LNCaP clone FGC (cell line): ENCODE data around the gene ARSA.
A peak's percentile ranks its signal among the peaks of the same experiment; 100 is the strongest.

Experiments used
- DNase-seq: peaks from one replicate; pipeline ENCODE4 v3.0.0-alpha.2; 2011; ENCODE audit warnings: low read depth
- H3K4me3 ChIP-seq: 2 replicates; pipeline ENCODE4 v1.5.1; 2011; ENCODE audit warnings: mild to moderate bottlenecking, low read depth, low read length, control low read depth
- TF ChIP-seq, protein P1 (sequence below): IDR thresholded peaks from 2 replicates; pipeline ENCODE4 v1.5.1; 2012; ENCODE audit warnings: mild to moderate bottlenecking; ENCODE audit not compliant: control insufficient read depth, insufficient read depth; ENCODE audit errors: extremely low read depth

The ARSA gene

DNA sequence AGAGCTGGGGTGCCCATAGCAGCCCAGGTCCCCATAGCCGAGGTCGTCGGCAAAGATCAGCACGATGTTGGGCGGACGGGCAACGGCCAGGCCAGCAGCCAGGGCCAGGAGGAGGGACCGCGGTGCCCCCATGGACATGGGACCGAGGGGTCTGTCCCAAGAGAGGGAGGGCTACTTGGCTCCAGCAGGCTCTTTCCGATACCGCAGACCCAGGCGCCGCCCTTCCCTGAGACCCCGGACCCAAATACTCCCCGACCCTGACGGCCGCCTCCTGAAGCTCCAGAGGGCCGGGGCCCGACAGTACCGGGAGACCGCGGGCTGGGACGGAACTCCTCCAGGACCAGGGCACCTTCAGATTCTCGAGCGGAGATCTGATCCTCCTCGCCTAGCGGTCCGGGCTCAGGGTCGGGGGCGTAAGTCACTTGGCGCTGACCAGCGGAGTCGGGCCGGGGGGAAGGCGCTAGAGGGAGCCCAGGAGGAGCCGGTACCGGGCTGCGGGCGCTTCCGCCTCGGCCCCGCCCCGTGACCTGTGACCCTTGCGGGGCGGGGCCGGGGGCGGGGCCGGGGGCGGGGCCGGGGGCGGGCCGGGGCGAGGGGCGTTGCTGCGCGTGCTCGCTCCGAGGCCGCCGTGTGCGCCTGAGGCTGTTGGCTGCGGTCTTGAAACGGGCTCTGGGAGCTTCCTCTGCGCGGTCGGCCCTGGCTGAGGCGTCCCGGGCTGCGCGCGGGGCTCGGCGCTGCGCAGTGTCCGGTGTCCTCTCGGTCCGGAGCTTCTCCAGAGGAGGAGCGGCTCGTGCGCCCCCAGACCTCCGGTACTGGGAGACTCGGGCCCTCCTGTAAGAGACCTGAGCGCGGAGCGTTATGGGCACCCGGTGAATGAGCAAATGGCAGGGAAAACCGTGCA lies at the start of gene ARSA:
TSS of gene ARSA (minus strand) at position 511 of the 901 bp plus-strand sequence. CDS start at position 138, 373 bp downstream.
- DNase-seq, result no peak
- peak within 1 kb of the TSS; percentile 86 for H3K4me3 ChIP-seq
- TF ChIP-seq, protein P1, sequence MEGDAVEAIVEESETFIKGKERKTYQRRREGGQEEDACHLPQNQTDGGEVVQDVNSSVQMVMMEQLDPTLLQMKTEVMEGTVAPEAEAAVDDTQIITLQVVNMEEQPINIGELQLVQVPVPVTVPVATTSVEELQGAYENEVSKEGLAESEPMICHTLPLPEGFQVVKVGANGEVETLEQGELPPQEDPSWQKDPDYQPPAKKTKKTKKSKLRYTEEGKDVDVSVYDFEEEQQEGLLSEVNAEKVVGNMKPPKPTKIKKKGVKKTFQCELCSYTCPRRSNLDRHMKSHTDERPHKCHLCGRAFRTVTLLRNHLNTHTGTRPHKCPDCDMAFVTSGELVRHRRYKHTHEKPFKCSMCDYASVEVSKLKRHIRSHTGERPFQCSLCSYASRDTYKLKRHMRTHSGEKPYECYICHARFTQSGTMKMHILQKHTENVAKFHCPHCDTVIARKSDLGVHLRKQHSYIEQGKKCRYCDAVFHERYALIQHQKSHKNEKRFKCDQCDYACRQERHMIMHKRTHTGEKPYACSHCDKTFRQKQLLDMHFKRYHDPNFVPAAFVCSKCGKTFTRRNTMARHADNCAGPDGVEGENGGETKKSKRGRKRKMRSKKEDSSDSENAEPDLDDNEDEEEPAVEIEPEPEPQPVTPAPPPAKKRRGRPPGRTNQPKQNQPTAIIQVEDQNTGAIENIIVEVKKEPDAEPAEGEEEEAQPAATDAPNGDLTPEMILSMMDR, result peak; percentile 49

DNA sequence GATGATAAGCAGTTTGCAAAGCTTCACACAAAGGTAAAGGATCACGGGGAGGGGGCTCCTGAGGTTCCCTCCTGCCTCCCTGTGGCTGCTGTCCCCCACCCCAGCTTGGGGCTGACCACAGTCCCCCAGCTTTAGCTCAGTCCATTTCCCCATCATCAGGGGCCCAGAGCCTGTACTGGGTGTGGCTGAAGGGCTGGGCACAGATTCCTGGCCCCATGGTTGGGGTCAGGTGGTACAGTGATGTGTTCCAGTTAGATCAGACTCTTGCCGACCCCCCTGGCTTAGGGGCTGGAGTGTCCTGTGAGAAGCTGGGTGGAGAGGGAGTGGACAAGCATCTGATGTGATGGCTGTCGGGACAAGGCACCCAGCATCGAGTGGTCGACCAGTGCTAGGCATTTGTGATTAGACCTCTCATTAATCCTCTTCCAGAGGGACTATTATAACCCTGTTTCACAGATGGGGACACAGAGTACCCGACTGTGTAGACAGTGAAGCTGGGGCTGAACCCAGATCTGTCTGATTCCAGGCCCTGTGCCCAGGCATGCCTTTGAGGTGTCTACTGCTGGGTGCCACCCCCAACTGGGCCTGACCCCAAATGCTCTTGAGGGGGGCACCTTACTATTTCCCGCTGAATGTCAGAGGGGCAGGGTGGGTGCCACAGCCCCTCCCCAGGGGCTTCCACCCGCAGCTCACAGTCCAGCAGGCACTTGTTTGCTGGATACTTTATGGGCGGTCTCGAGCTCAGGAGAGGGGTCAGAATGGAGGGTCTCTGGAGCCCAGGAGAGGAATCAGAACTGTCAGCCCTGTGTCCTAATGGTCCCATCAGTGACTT lies 48.9 kb upstream of the ARSA start:
- TF ChIP-seq, protein P1, result no peak
- no peak overlapping the region for H3K4me3 ChIP-seq
- DNase-seq, result no peak

DNA sequence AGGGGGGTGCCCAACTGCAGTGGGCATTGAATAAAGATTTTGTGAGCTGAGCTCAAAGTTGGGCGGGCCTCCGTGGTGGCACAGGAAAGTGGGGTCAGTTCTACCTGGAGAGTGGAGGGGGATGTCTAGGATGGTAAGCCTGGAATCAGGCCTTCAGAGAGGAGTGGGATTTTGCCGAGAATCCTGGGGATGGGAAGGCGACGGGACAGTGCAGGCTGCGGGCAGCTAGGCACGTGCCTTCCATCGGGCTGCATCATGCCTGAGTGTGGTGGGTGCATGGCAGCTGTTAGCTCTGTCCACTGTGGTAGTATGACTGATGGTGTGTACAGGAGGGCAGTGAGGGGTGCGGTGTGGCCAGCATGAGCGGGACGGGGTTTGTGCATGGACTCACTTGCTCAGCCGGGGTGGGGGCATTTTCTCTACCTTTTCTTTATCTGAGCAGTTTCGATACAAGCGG lies 48.3 kb upstream of the ARSA start:
- H3K4me3 ChIP-seq, result no peak overlapping the region

DNA sequence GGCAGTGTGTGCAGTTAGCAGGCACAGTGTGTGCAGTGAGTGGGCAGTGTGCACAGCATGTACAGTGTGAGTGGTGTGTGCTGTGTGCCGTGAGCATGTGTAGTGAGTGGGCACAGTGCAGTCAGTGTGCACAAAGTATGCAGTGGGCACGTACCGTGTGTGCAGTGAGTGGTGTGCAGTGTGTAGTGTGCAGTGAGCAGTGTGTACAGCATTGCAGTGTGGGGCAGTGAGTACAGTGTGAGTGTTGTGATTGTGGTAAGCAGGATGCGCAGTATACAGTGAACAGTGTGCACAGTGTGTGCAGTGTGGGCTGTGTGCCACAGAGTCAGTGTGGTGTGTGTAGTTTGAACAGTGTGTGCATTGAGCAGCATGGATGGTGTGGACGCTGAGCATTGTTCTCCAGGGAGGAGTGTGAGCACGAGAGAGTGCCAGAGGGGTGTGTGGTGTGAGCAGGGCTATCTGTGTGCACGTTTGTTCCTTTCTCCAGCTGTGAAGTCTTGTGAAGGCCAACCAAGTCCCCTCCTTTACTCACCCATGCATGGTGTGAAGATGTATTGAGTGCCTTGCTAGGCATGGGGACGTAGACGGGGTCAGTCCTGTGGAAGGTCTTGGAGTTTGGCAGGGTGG lies 47.7 kb upstream of the ARSA start:
- peak overlapping the region; percentile 51 for H3K4me3 ChIP-seq
- TF ChIP-seq, protein P1, result no peak

More for the DNA sequence above, 48.3 kb upstream of the ARSA start:
- TF ChIP-seq, protein P1, result no peak
- no peak for DNase-seq

DNA sequence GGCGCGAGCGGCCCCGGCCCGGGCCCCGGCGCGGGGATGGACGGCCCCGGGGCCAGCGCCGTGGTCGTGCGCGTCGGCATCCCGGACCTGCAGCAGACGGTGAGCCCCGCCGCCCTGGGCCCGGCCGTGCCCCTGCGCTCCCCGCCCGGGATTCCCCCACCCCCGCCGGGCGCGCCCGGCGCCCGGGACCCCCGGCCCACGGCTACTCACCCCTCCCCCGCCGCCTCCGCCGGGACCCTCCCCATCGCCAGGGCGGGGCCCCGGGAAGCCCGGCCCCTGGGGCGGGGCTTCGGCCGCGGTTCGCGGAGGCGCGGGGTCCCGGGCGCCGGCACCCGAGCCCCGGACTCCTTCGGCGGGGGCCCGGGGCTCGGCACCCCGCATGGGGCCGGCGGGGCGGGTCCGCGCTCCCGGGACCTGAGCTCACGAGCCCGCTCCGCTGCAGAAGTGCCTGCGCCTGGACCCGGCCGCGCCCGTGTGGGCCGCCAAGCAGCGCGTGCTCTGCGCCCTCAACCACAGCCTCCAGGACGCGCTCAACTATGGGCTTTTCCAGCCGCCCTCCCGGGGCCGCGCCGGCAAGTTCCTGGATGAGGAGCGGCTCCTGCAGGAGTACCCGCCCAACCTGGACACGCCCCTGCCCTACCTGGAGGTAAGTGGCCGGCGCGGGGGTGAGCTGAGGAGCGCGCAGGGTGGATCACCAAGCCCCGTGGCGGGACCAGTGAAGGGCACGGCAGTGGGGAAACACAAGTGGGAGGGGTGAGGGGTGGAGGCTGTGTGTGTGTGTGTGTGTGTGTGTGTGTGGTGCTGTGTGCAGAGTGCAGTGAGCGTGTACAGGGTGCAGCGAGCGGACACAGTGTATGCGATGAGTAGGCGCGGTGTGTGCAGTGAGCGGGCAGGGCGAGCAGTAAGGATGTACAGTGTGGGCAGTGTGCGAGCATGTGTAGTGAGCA lies 46.9 kb upstream of the ARSA start:
- H3K4me3 ChIP-seq, result peak overlapping the region; percentile 51
- peak; percentile 19 for DNase-seq
- TF ChIP-seq, protein P1, result no peak

More for the DNA sequence above, 47.7 kb upstream of the ARSA start:
- DNase-seq, result no peak
